ENCODE measurements around the gene COL17A1.

The COL17A1 gene

GRCh38 chr10:104029521-104029860 is 56.2 kb downstream of the COL17A1 start:
- no peak for FAIRE-seq

GRCh38 chr10:104028823-104029520 is 56.7 kb downstream of the COL17A1 start:
- FAIRE-seq: no peak

GRCh38 chr10:104028146-104028545 is 57.5 kb downstream of the COL17A1 start:
- peak; percentile 27 for FAIRE-seq

GRCh38 chr10:104026762-104027161 is 58.9 kb downstream of the COL17A1 start:
- no peak for FAIRE-seq

- FAIRE-seq: no peak
Measured at GRCh38 chr10:104025524-104025923, 60.2 kb downstream of the COL17A1 start.

GRCh38 chr10:104022026-104022425 is 63.7 kb downstream of the COL17A1 start:
- FAIRE-seq: no peak

GRCh38 chr10:104021246-104021645 is 64.4 kb downstream of the COL17A1 start:
- no peak for FAIRE-seq

- no peak for FAIRE-seq
Measured at GRCh38 chr10:104020020-104020419, 65.7 kb downstream of the COL17A1 start.

- FAIRE-seq: no peak
Measured at GRCh38 chr10:104018471-104018870, 67.2 kb downstream of the COL17A1 start.

- FAIRE-seq: no peak
Measured at GRCh38 chr10:104016661-104017060, 69.0 kb downstream of the COL17A1 start.

- no peak for FAIRE-seq
Measured at GRCh38 chr10:104014176-104014575, 71.5 kb downstream of the COL17A1 start.

GRCh38 chr10:104013489-104013888 is 72.2 kb downstream of the COL17A1 start:
- no peak for FAIRE-seq

- no peak for FAIRE-seq
Measured at GRCh38 chr10:104011904-104012303, 73.8 kb downstream of the COL17A1 start.

- peak; percentile 45 for FAIRE-seq
Measured at GRCh38 chr10:104005172-104005863, 80.4 kb downstream of the COL17A1 start.

GRCh38 chr10:104002911-104003310 is 82.8 kb downstream of the COL17A1 start:
- no peak for FAIRE-seq

GRCh38 chr10:103998805-103999204 is 86.9 kb downstream of the COL17A1 start:
- no peak for FAIRE-seq

- no peak for FAIRE-seq
Measured at GRCh38 chr10:103995134-103995533, 90.5 kb downstream of the COL17A1 start.

GRCh38 chr10:103991393-103992128 is 94.1 kb downstream of the COL17A1 start:
- FAIRE-seq: peak; percentile 41

- FAIRE-seq: no peak
Measured at GRCh38 chr10:103990531-103990930, 95.1 kb downstream of the COL17A1 start.

- FAIRE-seq: no peak
Measured at GRCh38 chr10:103990121-103990520, 95.6 kb downstream of the COL17A1 start.

GRCh38 chr10:103986360-103986759 is 99.3 kb downstream of the COL17A1 start:
- no peak for FAIRE-seq

- FAIRE-seq: peak; percentile 38
Measured at GRCh38 chr10:103985726-103986125, 100.0 kb downstream of the COL17A1 start.

- peak; percentile 5 for FAIRE-seq
Measured at GRCh38 chr10:103983367-103983911, 102.2 kb downstream of the COL17A1 start.

- no peak for FAIRE-seq
Measured at GRCh38 chr10:103982639-103983038, 103.0 kb downstream of the COL17A1 start.
